GM23338 (cell line): Measurements from ENCODE around the gene BEND4. TPM values are rescaled to one million over a fixed set of nuclear protein-coding genes. Genes with fewer than 3 reads are reported as not detected.

Source experiments
- ATAC-seq: fragments of 200-7000 bp; cut with Tn5 transposase; 3 replicates; pipeline ENCODE4 v1.9.1; 2020
- DNase-seq: peaks from one replicate; pipeline ENCODE4 v3.0.0-alpha.2; 2015; ENCODE audit warnings: low spot score
- H2AFZ ChIP-seq: fragments of 200-600 bp; sonication (generic); 2 replicates; pipeline ENCODE4 v1.8.0; 2016; ENCODE audit warnings: antibody characterized with exemption, mild to moderate bottlenecking, moderate library complexity
- H3F3A ChIP-seq: fragments of 200-600 bp; sonication (generic); replicated peaks from 2 replicates; pipeline ENCODE4 v1.8.0; 2017; ENCODE audit warnings: antibody characterized with exemption, mixed run types, low read depth
- H3K27ac ChIP-seq: fragments of 200-600 bp; sonication (generic); 2 replicates; pipeline ENCODE4 v1.6.1; 2016; ENCODE audit warnings: low read depth
- H3K27me3 ChIP-seq: fragments of 200-600 bp; sonication (generic); 2 replicates; pipeline ENCODE4 v1.8.0; 2016; ENCODE audit warnings: mild to moderate bottlenecking, mixed run types, moderate library complexity; ENCODE audit not compliant: insufficient read depth
- H3K36me3 ChIP-seq: fragments of 200-600 bp; sonication (generic); 2 replicates; pipeline ENCODE4 v1.8.0; 2016; ENCODE audit warnings: mild to moderate bottlenecking; ENCODE audit not compliant: insufficient read depth
- H3K4me1 ChIP-seq: fragments of 200-600 bp; sonication (generic); 2 replicates; pipeline ENCODE4 v1.8.0; 2016; ENCODE audit warnings: mild to moderate bottlenecking, moderate library complexity; ENCODE audit not compliant: insufficient read depth
- H3K4me2 ChIP-seq: fragments of 200-600 bp; sonication (generic); 2 replicates; pipeline ENCODE4 v1.7.1; 2017; ENCODE audit warnings: mixed run types
- H3K4me3 ChIP-seq: fragments of 200-600 bp; sonication (generic); 2 replicates; pipeline ENCODE4 v1.6.1; 2016; ENCODE audit warnings: mixed run types
- H3K79me2 ChIP-seq: fragments of 200-600 bp; sonication (generic); replicated peaks from 2 replicates; pipeline ENCODE4 v1.8.0; 2017; ENCODE audit warnings: mild to moderate bottlenecking; ENCODE audit not compliant: insufficient read depth
- H3K9me2 ChIP-seq: fragments of 200-600 bp; sonication (generic); 2 replicates; pipeline ENCODE4 v1.8.0; 2017; ENCODE audit not compliant: insufficient read depth
- H4K20me1 ChIP-seq: fragments of 200-600 bp; sonication (generic); replicated peaks from 2 replicates; pipeline ENCODE4 v1.8.0; 2017; ENCODE audit warnings: mild to moderate bottlenecking; ENCODE audit not compliant: insufficient read depth
- H3K27ac Mint-ChIP-seq: 2 replicates; pipeline ENCODE4 v1.8.0; 2020; ENCODE audit warnings: inconsistent platforms, mild to moderate bottlenecking, moderate library complexity, mixed read lengths
- H3K27me3 Mint-ChIP-seq: 3 replicates; pipeline ENCODE4 v1.8.0; 2022; ENCODE audit warnings: low read depth, mild to moderate bottlenecking, moderate library complexity, mixed read lengths, inconsistent platforms; ENCODE audit not compliant: insufficient read depth, poor library complexity
- H3K36me3 Mint-ChIP-seq: 3 replicates; pipeline ENCODE4 v1.8.0; 2021; ENCODE audit warnings: low read depth, mild to moderate bottlenecking, inconsistent platforms, moderate library complexity, mixed read lengths
- H3K4me1 Mint-ChIP-seq: 3 replicates; pipeline ENCODE4 v1.8.0; 2020; ENCODE audit warnings: mild to moderate bottlenecking, inconsistent platforms, mixed read lengths
- H3K4me3 Mint-ChIP-seq: 3 replicates; pipeline ENCODE4 v1.8.0; 2021; ENCODE audit warnings: moderate library complexity, mild to moderate bottlenecking, inconsistent platforms, mixed read lengths
- H3K9me3 Mint-ChIP-seq: 3 replicates; pipeline ENCODE4 v1.8.0; 2020; ENCODE audit warnings: moderate library complexity, mild to moderate bottlenecking, inconsistent platforms, mixed read lengths
- CREB1 ChIP-seq: fragments of 250-450 bp; sonication (Bioruptor Pico); IDR thresholded peaks from 2 replicates; pipeline ENCODE4 v1.5.0; 2020; ENCODE audit warnings: low read depth, mild to moderate bottlenecking, moderate library complexity
- EZH2 ChIP-seq: fragments of 200-600 bp; sonication (generic); IDR thresholded peaks from one replicate; pipeline ENCODE4 v1.8.0; 2017; ENCODE audit warnings: antibody characterized with exemption, mild to moderate bottlenecking, low read depth; ENCODE audit not compliant: unreplicated experiment
- EZH2phosphoT487 ChIP-seq: fragments of 200-600 bp; sonication (generic); IDR thresholded peaks from one replicate; pipeline ENCODE4 v1.8.1; 2018; ENCODE audit warnings: antibody characterized with exemption; ENCODE audit not compliant: unreplicated experiment
- JUNB ChIP-seq: IDR thresholded peaks from one replicate; pipeline ENCODE4 v1.6.1; 2016; ENCODE audit warnings: antibody characterized with exemption; ENCODE audit not compliant: unreplicated experiment
- NANOG ChIP-seq: IDR thresholded peaks from 2 replicates; pipeline ENCODE4 v1.6.1; 2016; ENCODE audit warnings: antibody characterized with exemption, borderline replicate concordance
- POLR2AphosphoS5 ChIP-seq: IDR thresholded peaks from 2 replicates; pipeline ENCODE4 v1.6.1; 2016; ENCODE audit warnings: antibody characterized with exemption, low read depth
- STAT1 ChIP-seq: IDR thresholded peaks from one replicate; pipeline ENCODE4 v1.6.1; 2016; ENCODE audit warnings: antibody characterized with exemption; ENCODE audit not compliant: unreplicated experiment
- ZNF114 ChIP-seq: fragments of 250-450 bp; sonication (Bioruptor Pico); IDR thresholded peaks from 2 replicates; pipeline ENCODE4 v1.5.0; 2020; ENCODE audit warnings: mild to moderate bottlenecking, moderate library complexity
- ZNF331 ChIP-seq: fragments of 250-450 bp; sonication (Bioruptor Pico); IDR thresholded peaks from 2 replicates; pipeline ENCODE4 v1.5.0; 2020; ENCODE audit warnings: low read depth, mild to moderate bottlenecking, moderate library complexity
- ZNF462 ChIP-seq: fragments of 250-450 bp; sonication (Bioruptor Pico); IDR thresholded peaks from 2 replicates; pipeline ENCODE4 v1.5.0; 2020; ENCODE audit warnings: mild to moderate bottlenecking, moderate library complexity
- polyA plus RNA-seq: library from polyadenylated mRNA; unstranded; fragments of >200 nt; fragmentation: Nextera tagmentation; extraction: Ambion mirVana; gene quantifications from 2 replicates; pipeline ENCODE4 v1.2.1, GENCODE V29; 2016
- total RNA-seq: library from RNA; depleted of rRNA; stranded (reverse); fragments of >200 nt; shearing (Covaris generic); gene quantifications from 2 replicates; pipeline ENCODE4 v1.2.3, GENCODE V29; 2014
- TF ChIP-seq, protein P1 (sequence below): IDR thresholded peaks from 2 replicates; pipeline ENCODE4 v1.6.1; 2016; ENCODE audit warnings: antibody characterized with exemption
- TF ChIP-seq, protein P2 (sequence below): IDR thresholded peaks from one replicate; pipeline ENCODE4 v1.6.1; 2018; ENCODE audit warnings: antibody characterized with exemption; ENCODE audit not compliant: unreplicated experiment

Gene BEND4
- total and polyA plus RNA-seq, 2 experiments from 2014 or later, result 13.5 to 60.2 TPM

DNA sequence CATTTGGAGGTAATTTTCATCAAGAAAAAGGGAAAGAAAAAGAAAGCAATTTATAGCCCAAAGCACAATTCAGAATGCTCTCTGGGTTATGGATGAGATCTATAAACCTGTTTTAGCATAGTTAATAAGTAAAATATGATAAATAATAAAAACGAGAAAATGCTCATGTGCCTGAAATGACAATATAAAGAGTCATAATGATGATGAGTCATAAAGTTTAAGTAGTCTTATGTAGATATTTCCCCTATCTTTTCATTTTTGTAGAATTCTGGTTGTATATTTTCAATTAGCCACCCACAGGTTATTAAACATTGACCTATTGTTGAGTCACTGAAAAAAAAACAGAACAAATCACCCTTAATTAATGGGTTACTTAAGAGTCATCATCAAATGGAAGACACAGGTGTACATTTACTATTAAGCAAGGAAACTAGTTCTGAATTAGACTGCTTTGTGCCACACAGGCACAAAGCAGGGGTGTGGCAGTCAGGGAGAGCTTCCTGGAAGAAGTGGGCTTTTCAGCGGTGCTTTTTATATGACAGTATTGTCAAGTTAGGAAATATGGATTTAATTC is 29.3 kb downstream of the BEND4 start:
- ATAC-seq (no peak), DNase-seq (no peak)
- no peak overlapping the region for H3K4me3 ChIP-seq
- H3K4me1 ChIP-seq, result peaks cover 15% of the 10 kb centered on the region
- TF ChIP-seq STAT1, result no peak
- TF ChIP-seq JUNB, result no peak
- no peak overlapping the region for H3K27ac Mint-ChIP-seq
- peak overlapping the region; percentile 22; the same call in 1 of the 2 replicates for H3K27ac ChIP-seq
- peaks cover 23% of the 10 kb centered on the region for H3K4me1 Mint-ChIP-seq
- peaks cover 4% of the 10 kb centered on the region for H4K20me1 ChIP-seq
- H3F3A ChIP-seq, result no peaks in the 10 kb centered on the region
- no peak overlapping the region for H2AFZ ChIP-seq
- no peaks in the 10 kb centered on the region for H3K27me3 ChIP-seq
- H3K79me2 ChIP-seq, result peaks cover 26% of the 10 kb centered on the region
- peaks cover 28% of the 10 kb centered on the region for H3K36me3 ChIP-seq
- H3K36me3 Mint-ChIP-seq, result peaks cover 38% of the 10 kb centered on the region
- H3K9me2 ChIP-seq, result no peaks in the 10 kb centered on the region
- no peaks in the 10 kb centered on the region for H3K9me3 Mint-ChIP-seq
- H3K27me3 Mint-ChIP-seq, result no peaks in the 10 kb centered on the region
- no peak overlapping the region for H3K4me3 Mint-ChIP-seq
- H3K4me2 ChIP-seq, result no peak overlapping the region

GRCh38 chr4:42122237-42122636 is 30.2 kb downstream of the BEND4 start:
- H3K9me3 Mint-ChIP-seq, result no peaks in the 10 kb centered on the region
- DNase-seq (no peak), ATAC-seq (no peak)
- H3K4me2 ChIP-seq, result no peak overlapping the region
- peaks cover 28% of the 10 kb centered on the region for H3K36me3 ChIP-seq
- peaks cover 43% of the 10 kb centered on the region for H3K36me3 Mint-ChIP-seq
- H3F3A ChIP-seq, result no peaks in the 10 kb centered on the region
- H4K20me1 ChIP-seq, result peaks cover 4% of the 10 kb centered on the region
- H3K27ac Mint-ChIP-seq, result no peak overlapping the region
- H3K27ac ChIP-seq, result no peak overlapping the region
- no peaks in the 10 kb centered on the region for H3K9me2 ChIP-seq
- H3K4me1 ChIP-seq, result peaks cover 15% of the 10 kb centered on the region
- H3K79me2 ChIP-seq, result peaks cover 17% of the 10 kb centered on the region
- no peaks in the 10 kb centered on the region for H3K27me3 Mint-ChIP-seq
- H3K27me3 ChIP-seq, result no peaks in the 10 kb centered on the region
- H3K4me1 Mint-ChIP-seq, result peaks cover 23% of the 10 kb centered on the region
- no peak overlapping the region for H3K4me3 ChIP-seq
- H2AFZ ChIP-seq, result no peak overlapping the region
- H3K4me3 Mint-ChIP-seq, result no peak overlapping the region
- TF ChIP-seq EZH2phosphoT487 (no peak), CREB1 (CRISPR knock-in tag) (no peak), ZNF462 (CRISPR knock-in tag) (no peak), ZNF114 (no peak), JUNB (no peak), ZNF331 (CRISPR knock-in tag) (no peak), NANOG (no peak), POLR2AphosphoS5 (no peak), STAT1 (no peak), EZH2 (no peak)
- TF ChIP-seq, protein P1, sequence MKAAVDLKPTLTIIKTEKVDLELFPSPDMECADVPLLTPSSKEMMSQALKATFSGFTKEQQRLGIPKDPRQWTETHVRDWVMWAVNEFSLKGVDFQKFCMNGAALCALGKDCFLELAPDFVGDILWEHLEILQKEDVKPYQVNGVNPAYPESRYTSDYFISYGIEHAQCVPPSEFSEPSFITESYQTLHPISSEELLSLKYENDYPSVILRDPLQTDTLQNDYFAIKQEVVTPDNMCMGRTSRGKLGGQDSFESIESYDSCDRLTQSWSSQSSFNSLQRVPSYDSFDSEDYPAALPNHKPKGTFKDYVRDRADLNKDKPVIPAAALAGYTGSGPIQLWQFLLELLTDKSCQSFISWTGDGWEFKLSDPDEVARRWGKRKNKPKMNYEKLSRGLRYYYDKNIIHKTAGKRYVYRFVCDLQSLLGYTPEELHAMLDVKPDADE, result no peak
- TF ChIP-seq, protein P2, sequence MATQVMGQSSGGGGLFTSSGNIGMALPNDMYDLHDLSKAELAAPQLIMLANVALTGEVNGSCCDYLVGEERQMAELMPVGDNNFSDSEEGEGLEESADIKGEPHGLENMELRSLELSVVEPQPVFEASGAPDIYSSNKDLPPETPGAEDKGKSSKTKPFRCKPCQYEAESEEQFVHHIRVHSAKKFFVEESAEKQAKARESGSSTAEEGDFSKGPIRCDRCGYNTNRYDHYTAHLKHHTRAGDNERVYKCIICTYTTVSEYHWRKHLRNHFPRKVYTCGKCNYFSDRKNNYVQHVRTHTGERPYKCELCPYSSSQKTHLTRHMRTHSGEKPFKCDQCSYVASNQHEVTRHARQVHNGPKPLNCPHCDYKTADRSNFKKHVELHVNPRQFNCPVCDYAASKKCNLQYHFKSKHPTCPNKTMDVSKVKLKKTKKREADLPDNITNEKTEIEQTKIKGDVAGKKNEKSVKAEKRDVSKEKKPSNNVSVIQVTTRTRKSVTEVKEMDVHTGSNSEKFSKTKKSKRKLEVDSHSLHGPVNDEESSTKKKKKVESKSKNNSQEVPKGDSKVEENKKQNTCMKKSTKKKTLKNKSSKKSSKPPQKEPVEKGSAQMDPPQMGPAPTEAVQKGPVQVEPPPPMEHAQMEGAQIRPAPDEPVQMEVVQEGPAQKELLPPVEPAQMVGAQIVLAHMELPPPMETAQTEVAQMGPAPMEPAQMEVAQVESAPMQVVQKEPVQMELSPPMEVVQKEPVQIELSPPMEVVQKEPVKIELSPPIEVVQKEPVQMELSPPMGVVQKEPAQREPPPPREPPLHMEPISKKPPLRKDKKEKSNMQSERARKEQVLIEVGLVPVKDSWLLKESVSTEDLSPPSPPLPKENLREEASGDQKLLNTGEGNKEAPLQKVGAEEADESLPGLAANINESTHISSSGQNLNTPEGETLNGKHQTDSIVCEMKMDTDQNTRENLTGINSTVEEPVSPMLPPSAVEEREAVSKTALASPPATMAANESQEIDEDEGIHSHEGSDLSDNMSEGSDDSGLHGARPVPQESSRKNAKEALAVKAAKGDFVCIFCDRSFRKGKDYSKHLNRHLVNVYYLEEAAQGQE, result no peak
